HG02884 (cell line): ENCODE measurements around the gene EPHA5.

Experiments used
- ATAC-seq: cut with Tn5 transposase; IDR thresholded peaks from one replicate; pipeline ENCODE4 v1.9.1; 2021; ENCODE audit warnings: mild to moderate bottlenecking, moderate library complexity; ENCODE audit not compliant: unreplicated experiment

The EPHA5 gene

DNA sequence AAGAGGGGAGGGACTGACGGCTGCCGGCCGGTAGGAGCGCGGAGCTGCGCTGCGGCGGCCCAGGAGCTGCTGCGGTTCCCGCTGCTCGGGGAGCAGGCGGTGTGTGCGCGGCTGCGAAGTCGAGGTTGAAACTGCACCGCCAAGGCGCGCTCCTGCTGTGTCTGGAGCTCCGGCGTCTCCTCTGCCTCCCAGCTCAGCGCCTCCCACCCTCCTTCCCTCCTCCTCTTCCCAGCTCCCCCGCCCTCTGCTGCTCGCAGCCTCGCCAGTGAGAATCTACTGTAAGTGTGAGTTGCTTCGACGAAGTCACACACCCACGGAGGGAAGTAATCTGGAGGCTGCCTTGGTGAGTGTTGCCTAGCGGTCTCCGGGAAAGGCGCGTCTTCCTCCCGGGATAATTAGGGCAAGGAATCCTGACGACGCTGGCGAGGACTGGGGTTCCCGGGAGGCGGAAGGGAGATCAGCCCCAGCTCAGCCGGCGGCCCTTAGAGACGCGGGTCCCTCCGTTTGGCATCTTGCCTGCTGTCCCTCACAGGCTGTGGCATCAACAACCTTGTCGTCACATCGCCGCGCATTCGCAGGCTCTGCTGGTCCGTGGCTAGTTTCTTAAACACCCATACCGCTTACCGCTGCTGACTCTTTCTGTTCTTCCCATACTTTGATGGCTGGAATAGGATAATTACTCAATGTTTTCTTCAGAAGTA, at the start of gene EPHA5:
TSS of gene EPHA5 (minus strand) at position 159 of the 701 bp plus-strand sequence. CDS start 747 bp downstream, outside the sequence.
- no peak for ATAC-seq

DNA sequence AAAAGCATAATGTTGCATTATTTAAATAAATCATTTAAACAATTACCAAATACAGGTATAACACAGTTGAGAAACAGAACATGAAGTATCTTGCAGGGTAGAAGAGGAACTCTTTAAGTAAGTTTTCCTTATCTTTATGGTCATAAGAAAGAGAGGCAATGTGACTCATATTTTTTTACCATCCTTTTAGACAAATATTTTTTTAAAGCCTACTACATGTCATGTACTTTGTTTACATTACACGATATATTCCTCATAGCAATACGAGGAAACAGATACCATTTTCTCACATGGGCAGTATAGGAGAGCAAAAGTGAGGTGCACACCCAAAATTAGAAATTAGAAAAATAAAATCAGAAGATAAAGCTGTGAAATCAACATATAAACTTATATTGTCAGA, 49.3 kb upstream of the EPHA5 start:
- ATAC-seq = no peak

DNA sequence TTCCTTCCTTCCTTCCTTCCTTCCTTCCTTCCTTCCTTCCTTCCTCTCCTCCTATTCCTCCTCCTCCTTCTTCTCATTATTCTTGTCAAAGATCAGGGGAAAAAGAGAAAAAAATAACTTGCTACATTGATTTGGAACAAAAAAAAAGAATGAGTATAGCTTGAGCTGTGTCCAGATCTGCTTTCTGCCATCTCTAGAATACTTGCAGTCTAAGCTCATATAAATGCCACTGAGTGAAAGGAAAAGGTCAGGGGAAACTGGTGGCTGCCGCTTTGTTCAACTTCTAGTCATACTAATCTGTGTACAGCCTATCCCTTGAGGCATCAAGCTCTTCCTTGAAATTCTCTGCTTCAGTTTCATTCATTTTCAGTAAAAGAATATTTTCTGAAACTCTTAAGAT, 28.3 kb upstream of the EPHA5 start:
- no peak for ATAC-seq

DNA sequence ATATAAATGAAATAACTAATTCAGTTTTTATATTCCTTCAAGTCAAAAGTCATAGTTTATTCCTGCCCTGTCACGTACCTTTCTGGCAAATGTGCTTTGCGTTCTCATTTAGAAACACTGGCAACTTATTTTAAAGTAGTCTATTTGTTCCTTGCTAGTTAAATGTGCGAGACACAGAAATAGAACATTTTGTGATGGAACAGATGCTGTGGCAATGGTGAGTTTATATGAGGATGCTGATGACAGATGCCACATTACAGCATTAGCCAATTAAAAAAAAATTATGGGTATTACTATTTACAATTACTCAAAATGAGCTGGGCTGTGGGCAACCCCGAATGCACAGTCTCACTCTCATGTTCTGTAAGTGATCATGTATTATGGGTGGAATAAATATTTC, 26.1 kb upstream of the EPHA5 start:
- no peak for ATAC-seq

DNA sequence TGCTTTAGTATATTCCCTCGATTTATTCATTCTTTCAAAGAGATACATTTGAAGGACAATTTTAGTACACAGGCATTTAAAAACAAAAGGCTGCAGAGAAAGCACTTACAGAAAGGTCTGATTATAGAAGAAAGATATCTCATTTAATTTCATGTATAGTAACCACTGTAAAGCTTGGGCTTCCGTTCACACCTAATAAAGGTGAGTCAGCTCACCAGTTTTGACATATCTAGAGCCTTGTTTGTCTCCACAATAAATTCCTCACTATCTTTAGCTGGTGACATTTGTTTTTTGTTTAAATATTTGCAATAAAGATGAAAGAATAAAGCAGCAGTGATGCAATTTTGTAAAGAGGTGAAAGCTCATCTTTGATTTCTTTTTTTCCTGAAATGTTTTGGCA, 1.1 kb upstream of the EPHA5 start:
- no peak for ATAC-seq

DNA sequence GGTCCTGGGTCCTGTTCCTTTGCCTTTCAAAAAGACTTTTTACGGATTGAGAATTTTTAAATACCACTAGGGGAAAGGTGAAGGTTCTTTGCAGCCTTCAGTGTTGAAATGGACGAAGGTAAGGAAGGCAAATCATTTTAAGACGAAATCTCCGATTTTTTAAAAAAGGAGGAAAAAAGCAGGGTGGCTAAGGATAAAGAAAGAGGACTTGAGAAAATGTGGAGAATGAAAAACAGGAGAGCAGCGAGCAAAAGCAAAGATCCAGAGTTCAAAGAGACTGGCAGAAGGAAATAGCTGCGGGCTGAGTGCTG, 314 bp downstream of the EPHA5 start:
- no peak for ATAC-seq

DNA sequence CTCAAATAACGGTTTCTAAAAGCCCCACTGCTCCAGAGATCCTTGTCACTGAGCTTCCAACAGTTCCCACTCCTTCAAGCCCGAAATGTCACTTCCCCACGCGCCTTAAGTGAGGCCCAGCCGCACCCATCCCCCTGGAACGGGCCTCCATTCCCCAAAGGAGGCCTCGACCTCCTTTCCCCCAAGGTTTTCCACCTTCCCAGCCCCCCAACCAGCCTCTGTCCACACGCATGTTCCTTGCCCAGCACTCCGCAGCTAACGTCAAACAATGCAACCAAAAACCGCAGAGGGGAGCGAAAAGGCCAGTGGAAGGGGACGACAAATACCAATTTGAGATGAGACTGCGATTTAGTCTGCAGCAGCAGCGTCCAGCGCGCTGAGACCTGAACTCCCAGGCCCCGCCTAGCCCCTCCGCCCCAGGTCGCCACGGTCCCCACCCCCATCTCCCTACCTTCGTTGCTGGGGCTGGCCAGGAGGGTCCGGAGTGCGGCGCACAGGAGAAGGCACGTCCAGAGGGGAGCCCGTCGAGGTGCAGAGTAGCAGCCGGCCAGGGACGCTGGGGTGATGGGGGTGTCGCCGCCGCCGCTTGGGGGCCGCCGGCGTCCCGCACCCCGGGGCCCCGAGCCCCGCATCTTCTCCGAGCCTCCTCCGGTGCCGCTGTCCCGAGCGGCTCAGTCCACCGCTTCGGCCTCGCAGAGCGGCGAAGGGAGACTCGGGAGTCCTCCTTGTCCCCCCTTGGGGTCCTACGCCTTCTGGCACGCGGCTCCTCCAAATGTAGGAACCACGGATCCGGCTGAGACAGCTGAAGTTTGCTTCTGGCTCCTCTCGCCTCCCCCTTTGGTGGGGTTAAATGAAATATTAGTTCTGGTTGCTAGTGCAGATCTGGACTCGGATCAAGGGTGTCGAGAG, 924 bp downstream of the EPHA5 start:
- no peak for ATAC-seq

DNA sequence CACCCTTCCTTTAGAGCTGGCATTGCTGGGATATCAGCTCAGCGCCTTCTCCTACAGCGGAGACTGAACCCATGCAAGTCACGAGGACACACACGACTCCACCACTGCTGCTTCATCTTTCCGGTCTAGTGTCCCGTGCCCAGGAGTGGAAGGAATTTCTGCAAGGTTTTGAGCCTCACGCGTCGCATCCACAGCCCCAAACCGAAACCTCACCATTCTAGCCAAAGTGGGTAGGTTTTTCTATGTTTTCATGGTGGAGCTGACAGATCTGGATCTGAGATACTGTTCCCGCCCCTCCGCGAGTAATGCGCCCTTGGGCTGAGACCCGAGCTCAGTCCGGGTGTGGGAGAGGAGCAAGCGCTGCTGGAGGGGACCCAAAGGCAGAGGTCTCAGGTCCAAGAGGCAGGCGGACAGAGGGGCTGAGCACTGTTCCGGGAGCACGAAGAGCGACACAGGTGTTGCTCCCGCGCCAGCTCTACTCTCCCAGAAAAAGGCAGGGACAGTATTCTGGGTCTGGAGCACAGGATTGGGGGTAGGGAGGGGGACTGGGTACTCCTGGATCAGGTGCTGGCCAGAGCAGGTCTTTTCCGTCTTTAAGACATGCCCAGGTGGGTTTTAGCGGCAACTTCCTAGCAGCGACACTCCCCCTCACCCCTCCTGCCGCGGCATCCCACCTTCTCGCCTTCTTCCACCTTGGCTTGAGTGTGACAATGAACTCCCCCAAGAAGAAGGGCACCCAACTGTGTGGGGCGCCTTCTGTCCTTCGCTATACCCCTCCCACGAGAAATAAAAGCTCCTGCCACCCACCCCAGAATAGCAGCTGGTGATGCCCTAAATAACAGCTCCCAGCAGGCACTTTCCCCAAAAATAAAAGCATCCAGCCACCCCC, 1.8 kb downstream of the EPHA5 start:
- no peak for ATAC-seq

DNA sequence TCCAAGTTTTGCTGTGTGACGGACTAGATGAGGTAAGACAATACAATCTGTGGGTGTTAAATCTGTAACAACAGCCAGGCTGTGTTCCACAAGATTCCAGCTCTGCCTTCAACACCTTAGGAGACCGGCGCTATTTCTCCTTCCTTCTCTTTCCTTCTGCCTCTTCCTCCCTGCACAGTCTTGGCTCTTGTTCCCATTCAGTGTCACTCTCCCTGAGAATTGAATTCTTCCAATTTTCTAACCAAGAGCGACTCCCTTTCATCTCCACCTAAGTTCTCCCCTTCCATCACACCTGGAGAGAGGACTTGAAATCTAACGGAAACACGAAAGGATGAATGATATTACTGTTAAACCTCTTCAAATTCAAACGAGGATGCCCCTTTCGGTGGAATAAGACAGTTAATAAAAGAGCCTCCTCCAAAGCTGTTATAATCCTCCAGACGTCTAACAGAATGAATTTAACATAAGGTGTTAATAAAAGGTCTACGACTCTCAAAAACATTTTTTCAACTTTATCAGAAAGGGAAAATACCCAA, 2.7 kb downstream of the EPHA5 start:
- ATAC-seq = no peak

DNA sequence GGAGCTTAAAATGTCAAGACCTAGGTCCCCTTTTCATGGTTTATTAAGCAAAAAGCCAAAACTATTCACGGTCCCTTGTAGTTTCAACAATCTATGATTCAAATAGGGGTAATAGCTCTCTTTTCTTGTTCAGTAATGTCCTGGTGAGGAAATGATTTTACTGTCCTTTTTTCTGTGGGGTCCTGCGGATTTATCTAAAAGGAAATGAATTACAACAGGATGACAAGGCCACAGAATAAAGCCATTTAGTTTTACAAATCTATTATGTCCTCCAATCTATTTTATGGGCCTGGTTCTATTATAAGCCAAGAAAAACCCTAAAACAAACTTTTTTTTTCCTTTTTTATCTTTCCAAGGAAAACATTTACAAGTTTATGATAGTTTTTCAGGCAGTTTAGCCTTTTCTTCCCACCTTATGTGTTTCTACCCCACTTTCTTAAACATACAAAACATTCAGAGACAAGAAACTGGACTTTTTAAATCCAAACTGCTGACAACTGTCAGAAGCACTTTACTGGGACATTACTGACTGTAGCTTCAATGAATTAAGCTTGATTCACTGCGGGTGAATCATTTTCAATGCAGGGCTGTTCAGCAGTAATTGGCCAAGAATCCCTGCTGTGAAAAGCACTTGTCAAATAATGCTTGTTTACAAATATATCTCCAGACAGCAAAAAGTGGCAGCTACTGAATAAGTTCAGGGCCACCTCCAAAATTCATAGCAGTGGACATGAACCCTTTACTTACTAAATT, 4.3 kb downstream of the EPHA5 start:
- no peak for ATAC-seq

DNA sequence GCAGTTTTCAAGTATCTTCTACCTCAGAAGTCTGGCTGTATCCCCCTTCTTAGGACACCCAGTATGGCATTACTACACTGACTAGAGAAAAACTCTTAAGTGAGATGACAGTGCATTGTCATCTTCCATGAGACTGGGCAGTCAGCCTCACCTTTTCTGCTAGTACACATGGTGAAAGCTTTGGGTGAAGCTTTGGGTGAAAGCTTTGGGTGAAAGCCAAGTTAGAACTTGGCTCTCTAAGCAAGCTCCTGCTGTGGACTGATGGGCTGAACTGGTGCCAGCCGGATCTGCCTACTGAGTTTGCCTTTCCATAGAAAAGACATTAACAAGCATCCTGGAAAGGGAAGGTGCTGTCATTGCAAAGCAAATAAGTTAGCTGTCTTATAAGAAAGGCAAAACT, 8.8 kb downstream of the EPHA5 start:
- no peak for ATAC-seq

DNA sequence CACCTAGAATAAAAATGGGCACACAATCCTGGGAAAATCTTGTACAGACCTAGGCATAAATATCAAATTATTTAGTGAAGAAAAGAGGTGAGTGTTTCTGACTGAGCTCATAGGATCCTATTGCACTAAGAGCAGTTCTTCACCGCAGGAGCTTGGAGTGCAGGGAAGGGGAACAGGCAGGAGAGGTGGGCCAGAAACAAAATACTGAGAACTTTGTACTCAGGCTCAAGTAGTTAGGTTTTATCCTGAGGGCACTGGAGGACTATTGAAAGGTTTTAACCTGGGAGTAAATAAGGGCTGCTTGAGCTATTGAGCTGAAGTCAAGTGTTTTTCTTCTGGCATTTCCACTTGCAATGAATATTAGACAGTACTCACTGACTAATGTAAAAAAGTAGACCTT, 12.2 kb downstream of the EPHA5 start:
- no peak for ATAC-seq

DNA sequence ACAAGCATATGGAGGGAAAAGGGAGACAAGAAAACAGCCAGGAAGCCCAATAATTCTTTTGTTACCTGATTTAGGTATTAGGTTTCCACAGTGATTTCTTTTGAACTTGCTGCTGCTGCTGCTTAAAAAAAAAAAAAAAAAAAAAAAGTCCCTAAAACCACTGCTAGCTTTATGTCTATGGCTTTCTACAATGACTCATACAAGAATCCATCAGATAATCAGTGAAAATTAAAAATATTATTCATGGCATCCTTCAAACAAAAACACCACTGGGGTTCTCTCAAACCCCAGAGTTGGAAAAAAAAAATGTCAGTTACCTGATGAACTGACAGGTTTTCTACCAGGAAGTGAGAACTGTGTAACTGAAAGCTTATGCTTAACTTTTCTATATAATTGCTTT, 14.3 kb downstream of the EPHA5 start:
- no peak for ATAC-seq

DNA sequence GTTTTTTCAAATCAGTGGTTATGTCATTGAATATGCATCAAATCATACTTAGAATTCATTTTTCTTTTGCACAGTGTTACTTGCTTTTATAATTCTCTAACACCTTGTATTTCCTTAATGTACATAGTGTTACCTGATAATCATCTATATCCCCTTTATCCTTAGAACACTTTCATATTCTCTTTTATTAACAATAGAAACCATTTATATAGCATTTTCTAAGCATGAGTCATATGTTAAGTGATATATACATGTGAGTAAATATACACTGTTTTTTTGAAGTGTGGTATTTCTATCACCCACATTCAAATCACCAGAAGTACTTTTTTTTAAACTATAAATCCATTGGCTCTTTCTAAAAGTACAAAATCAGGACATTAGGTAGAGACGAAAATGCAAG, 15.3 kb downstream of the EPHA5 start:
- no peak for ATAC-seq

DNA sequence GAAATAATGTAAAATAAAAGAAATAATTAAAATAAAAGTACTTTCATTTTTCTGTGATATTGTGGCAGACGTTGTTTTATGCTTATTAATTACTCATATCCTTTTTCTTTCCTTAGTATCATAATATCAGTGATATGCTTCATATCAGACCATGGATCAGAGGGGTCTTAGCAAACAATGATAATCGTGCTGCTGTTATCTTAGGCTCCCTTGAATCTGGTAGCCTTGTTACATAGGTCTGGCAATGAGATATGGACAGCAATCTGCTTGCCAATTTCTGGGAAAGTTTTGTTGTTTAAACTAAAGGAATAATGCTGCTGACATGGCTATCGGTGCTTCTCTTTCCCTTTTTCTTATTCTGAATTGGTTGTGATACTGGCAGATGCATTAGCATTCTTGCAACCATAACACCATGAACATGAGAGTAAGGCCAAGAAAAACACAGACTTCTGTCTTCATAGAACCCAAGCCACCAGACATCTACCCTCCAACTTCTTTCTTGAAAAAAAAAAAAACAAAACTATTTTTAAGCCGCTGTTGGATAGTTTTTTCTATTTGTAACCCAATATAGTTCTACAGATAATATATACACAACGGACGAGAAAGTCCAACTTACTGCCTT, 16.4 kb downstream of the EPHA5 start:
- ATAC-seq = no peak

DNA sequence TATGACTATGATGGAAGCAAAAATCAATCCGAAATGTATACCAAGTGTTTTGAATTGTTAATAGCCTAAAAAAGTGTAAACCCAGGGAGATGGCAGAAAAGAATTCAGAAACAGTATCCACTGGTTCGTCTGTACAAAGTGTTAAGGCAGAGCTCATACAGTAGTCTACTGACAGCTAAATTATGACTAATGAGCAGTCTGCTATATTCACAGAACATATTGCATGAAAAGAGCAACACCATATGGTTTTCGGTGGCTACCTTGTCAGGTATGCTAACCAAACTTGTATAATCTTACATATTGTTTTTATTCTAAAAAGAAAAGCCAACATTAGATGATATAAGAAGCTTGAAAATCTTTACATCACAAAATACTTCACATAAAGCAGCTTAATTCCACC, 18.5 kb downstream of the EPHA5 start:
- ATAC-seq = no peak

DNA sequence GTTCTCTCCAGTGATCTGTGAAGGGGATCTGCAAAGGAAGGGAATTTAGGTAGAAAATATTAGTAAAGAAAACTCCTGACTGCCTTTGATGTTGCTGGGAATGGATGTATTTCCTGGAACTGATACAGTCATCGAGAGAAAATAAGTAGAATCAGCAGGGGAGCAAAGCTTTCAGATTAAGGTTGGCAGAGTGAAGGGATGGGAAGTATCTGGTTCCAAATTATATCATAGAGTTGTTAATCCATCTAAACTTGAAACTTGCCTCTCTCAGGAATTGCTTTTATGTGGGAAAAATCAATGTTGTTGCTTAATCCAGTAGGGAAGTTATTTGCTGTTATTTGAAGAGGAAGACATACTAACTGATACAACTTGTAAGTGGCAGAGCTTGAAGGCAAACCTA, 19.3 kb downstream of the EPHA5 start:
- no peak for ATAC-seq

DNA sequence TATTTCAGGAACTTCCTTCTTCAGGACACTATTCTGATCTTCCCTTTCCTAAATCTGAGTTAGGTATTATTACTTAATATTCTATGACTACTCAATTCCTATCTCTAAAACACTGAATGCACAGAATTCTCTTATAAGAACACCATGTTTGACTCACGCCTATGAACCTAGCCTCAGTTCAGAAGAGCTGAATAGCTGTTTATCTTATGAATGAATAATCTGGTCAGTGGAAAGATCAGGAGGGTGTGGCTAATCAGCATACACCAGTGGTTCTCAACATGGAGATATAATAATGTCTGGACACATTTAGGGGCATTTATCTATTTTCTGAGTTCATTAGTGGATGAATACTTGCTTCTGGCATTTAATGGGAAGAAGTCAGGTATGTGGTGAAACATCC, 24.2 kb downstream of the EPHA5 start:
- ATAC-seq = no peak

DNA sequence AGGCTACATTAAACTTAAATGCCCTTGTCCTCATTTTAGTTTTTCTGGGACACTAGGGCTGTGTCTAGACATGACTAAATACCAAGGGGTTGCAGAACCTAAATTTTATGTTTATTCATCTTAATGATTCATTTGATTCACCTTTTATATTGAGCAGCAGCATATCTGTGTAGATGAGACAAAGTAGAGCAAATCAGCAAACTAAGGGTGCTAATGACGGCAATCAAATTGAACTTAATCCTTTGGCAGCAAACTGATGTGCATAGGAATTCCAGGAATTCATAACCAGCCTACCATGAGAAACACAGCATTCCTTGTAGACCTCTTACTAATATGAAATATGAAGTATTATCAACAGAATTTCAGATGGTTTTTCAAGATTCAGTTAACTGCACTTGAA, 25.1 kb downstream of the EPHA5 start:
- no peak for ATAC-seq
